GM21619 (cell line): ENCODE data around the gene TMEM175.

Experiments used
- ATAC-seq: cut with Tn5 transposase; IDR thresholded peaks from one replicate; pipeline ENCODE4 v1.9.1; 2021; ENCODE audit not compliant: unreplicated experiment

TMEM175 gene

DNA sequence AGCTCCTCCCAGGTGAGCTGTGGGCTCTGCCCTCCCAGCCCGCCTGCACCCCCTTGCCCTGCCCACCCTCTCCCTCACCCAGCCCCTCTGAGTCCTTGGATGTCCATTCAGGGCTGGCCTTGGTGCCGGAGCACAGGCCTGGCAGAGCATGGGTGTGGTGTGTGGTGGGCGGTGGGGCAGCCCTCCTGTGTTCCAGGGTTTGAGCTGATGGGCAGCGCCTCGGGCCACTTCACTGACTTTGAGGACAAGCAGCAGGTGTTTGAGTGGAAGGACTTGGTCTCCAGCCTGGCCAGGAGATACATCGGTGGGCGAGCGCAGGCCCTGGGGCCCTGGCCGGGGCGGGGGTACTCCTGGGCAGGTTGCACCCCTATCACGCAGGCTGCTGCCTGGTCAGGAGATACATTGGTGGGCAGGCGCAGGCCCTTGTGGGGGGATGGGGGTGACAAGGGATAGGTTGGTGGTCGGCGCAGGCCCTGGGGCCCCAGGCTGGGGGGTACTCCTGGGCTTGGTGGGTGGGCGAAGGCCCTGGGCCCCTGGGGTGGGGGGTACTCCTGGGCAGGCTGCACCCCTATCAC is 68.5 kb downstream of the TMEM175 start:
- no peak for ATAC-seq

DNA sequence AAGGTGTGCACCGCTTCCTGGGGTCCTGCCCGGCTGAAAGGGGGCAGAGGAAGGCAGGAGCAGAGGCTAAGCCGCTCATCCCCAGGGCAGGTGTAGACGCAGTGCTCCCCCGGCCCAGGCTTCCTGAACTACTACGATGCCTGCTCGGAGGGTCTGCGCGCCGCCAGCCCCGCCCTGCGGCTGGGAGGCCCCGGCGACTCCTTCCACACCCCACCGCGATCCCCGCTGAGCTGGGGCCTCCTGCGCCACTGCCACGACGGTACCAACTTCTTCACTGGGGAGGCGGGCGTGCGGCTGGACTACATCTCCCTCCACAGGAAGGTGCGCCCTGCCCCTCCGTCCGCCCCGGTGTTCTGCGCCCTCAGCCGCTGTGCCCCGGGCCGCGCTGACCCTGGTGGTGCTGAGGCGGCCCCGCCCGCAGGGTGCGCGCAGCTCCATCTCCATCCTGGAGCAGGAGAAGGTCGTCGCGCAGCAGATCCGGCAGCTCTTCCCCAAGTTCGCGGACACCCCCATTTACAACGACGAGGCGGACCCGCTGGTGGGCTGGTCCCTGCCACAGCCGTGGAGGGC is 69.4 kb downstream of the TMEM175 start:
- no peak for ATAC-seq

DNA sequence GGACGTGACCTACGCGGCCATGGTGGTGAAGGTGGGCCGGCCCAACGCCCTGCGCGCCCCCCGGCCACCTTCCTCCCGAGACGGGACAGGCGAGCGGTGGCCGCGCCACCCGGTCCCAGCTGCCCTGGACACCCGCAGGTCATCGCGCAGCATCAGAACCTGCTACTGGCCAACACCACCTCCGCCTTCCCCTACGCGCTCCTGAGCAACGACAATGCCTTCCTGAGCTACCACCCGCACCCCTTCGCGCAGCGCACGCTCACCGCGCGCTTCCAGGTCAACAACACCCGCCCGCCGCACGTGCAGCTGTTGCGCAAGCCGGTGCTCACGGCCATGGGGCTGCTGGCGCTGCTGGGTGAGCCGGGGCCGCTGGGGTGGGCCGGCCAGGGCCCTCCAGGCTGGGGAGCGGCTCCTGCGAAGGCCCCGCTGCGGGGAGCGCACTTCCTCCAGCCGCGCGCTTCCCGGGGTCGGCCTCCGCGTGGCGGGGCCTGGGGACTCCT is 69.9 kb downstream of the TMEM175 start:
- ATAC-seq, result no peak

DNA sequence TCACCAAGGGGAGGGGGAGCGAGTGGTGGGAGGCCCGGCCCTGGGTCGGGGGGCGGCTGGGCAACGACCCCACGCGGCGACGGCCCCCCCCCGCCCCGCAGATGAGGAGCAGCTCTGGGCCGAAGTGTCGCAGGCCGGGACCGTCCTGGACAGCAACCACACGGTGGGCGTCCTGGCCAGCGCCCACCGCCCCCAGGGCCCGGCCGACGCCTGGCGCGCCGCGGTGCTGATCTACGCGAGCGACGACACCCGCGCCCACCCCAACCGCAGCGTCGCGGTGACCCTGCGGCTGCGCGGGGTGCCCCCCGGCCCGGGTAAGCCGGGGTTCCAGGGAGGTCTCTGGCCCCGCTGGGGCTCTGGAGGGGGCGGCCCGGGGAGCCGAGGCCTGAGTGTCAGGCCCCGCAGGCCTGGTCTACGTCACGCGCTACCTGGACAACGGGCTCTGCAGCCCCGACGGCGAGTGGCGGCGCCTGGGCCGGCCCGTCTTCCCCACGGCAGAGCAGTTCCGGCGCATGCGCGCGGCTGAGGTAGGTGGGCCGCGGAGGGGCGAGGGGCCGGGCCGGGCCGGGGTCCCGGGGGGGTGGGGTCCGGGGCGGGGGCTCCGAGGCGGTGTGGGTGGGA is 70.5 kb downstream of the TMEM175 start:
- ATAC-seq, result no peak

DNA sequence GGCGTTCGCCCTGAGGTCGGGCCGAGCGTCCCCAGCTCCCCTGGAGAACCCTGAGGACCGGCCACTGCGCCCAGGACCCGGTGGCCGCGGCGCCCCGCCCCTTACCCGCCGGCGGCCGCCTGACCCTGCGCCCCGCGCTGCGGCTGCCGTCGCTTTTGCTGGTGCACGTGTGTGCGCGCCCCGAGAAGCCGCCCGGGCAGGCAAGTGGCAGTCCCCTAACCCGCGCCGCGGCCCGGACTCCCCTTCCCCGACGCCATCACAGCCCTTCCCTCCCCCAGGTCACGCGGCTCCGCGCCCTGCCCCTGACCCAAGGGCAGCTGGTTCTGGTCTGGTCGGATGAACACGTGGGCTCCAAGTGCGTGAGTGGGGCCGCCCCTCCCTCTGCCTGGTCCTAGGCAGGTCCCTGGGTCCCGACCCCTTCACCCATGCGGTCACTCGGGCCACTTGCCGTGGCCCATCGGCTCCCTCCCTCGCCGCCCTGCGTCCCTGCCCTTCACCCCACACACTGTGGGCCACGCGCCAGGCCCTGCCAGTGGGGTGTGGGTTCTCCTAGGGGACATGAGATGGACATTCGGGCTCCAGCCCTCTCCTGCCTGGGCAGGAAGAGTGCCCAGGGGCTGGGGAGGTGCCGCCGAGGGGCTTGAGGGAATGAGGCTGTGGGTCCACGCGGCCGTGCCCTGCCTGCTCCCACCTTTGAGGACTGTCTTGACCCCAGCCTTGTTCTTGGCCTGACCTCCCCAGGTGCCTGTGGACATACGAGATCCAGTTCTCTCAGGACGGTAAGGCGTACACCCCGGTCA is 71.2 kb downstream of the TMEM175 start:
- ATAC-seq, result no peak

DNA sequence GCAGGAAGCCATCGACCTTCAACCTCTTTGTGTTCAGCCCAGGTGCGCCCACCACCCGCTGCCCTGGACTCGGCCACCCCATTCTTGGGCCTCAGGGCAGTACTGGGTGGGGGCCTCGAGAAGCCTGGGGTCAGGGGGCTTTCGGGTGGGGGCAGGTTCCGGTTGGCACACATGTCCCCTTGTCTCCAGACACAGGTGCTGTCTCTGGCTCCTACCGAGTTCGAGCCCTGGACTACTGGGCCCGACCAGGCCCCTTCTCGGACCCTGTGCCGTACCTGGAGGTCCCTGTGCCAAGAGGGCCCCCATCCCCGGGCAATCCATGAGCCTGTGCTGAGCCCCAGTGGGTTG is 71.8 kb downstream of the TMEM175 start:
- no peak for ATAC-seq

DNA sequence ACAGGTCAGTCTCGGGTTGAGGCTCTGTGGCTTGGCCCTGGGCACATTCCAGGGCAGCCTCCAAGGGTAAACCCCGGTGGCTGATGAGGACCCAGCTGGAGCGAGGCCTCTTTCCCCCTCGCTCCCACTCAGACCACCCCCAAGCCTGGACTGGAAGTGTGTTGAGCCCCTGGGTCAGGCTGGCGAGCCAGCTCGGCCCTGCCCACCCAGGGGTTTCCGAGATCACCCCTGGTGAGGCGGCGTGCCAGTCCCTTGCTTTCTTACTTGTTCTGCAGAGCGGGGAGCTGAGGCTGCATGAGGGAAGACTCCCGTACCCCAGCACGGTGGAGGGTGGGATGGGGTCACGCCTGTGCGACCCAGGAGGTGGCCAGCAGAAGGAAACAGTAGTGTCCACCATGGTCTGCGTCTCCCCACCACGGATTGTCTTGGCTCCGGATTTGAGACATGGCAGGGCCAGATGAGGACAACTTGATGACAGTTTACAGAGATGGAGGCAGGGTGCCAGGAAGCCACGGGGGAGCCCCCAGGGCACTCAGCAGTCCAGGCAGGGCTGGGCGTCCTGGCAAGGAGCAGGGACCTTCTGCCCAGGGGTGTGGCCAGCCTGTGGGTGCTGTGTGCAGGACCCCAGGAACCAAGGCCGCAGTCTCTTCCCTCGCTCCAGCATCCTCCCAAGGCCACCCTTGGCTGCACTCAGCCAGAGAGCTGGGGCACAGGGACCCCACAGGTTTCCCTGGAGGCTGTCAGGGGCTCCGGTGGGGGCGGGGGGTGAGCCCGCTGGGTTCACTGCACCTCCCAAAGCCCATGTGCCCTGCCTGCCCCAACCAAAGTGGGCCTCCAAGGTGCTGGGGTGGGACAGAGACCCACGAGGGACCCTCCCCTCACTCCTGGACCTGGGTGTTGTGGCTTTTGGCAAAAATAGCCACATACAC is 72.6 kb downstream of the TMEM175 start:
- no peak for ATAC-seq

DNA sequence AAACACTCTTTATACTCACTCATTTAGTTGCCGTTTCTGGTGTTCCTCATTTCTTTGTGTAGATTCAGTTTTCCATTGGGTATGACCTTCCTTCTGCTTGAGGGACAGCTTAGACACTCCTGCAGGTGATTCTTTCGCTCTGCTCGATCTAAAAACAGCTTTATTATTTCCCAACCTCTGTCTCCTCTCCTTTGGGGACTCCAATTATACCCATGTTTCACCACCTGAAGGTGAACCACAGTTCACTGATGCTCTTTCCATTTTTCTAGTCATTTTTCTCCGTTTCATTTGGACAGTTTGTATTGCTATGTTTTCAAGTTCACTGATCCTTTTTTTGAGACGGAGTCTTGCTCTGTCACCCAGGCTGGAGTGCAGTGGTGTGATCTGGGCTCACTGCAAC is 74.6 kb downstream of the TMEM175 start:
- ATAC-seq, result no peak
